ENCODE measurements around the gene COL4A6. TPM values are rescaled to one million over a fixed set of nuclear protein-coding genes. Genes with fewer than 3 reads are reported as not detected.

The COL4A6 gene
- polyA plus RNA-seq, 1 donor = 2.6 TPM

DNA sequence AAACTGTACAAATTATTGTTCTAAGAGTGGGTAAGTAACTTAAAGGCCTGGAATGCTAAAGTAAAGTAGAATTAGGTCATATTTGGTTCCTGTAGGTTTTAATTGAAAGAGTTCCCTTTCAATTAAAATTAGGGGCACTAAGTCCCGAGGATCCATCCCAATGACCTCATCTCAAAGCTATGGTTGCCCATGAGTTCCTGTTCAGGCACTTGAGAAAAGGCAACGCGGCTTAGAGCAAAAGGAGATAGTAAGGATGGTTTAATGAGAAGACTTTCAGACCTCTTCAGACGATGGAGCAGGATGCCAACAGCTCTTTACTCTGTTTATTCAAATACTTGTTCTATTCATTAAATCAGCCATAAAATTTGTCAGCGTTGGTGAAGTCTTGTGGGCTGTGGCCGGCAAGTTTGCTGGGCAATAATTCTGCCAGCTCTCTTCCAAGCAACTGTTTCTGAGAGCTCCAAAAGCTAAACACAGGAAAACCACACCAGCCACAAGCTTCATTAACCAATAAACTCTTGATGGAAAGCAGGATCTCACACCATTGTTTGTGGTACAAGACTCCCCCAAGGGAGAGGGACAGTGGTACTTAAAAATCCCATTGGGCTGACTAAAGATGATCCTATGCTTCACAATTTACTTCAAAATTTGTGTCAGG is 167.4 kb downstream of the COL4A6 start:
- DNase-seq = no peak

DNA sequence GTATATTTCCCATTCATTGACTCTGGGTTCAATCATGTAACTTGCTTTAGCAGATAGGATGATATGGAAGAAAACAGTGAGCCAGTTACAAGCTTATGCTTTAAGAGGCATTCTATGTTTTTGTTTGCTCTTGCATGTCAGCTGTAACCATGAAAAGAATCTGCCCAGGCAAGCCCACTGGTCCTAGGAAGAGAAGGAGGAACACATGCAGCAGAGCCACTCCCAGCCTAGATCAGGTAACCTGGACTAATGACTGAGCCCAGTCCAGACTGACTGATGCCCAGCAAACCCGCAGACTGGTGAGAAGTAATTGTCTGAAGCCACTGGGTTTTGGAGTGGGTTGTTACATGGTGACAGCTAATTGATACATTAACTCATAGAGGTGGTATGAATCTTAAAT is 167.9 kb downstream of the COL4A6 start:
- DNase-seq = no peak

DNA sequence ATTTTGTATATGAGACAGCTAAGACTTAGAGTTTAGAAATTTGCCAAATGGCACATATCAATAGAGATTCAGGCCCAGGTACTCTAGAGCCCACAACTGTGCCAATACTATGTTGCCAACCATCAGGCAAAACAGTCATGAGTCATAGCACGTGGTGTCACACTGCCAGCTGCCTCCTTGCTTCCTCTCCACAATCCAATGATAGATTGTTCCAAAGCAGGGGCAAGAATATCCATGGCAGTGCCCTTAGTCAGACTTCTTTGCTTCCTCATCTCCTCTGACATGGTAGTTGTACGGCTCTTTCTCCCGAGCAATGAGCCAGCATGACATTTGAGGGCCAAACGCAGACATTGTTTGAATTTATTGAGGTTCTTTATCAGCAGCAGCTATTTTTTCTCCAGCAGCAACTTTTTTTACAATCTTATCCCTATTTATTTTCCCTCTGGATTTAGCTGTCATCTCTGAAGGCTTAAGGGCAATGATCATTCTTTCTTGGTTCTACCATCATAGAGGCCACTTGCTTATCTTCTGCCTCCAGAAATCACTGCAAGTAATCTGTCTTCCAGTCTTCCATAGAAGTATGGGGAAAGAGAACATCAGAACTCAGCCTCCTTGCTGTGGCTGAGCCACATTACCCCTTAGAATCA is 169.7 kb downstream of the COL4A6 start:
- no peak for DNase-seq

DNA sequence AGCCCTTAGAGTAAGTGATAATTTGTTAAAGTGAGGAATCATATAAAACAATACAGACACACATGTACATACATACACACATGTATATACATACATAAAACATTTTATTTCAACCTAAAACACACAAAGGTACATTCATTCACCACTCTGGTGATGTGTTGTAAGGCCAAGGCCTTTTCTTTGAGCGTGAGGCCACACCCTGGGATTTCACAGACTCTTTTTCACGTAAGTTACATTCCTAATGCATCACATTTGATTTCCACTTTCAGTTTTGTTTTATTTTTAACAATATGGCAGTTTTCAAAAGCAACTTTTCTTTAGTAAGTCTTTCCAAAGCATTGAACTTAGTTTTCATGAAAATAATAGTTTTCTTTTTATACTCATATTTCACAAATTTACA is 170.7 kb downstream of the COL4A6 start:
- DNase-seq = no peak

DNA sequence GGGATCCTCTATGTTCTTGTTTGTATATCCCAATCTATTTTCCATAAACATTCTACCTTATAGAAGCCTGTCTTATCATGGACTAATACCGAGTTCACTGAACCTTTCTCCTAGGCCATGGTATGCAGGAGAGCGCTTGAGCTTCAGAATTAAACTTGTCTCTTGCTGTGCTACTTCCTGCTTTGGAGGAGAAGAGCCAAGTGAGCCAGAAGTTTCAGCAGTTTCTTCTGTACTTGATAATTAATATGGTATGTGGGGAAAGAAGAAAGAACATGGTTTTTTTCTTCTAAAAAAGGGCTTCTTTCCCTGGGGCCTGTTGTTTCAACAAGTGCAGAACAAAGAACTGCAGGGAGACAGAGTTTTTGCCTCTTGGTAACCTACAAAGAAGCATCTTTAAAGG is 173.8 kb downstream of the COL4A6 start:
- no peak for DNase-seq

DNA sequence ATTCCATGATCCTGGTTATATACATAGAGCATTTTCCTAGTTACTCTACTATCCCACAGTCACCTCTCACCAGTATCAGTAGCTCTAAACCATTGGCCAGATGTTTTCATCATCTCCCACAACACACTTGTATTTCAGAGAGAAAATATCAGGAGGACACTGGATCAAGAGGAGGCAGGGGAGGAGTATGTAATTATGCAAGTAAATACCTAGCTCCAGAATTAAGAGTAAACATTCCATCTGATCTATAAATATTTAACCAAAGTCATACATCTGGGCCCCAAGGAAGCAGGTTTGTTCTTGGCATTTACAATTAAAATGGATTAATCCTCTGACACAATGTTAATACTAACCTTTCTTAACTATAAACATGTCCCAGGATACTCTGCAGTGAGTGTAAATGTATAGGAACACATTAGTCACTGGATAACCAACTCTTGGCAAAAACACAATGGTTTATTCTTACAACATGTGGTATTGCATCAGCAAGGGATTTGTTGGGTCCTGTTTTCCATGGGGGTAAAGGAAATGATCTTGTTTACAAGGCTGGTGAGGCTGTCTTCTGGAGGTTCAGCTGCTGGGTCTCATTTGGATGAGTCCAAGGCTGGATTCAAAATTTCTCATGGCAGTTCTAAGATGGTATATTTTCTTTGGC is 176.5 kb downstream of the COL4A6 start:
- DNase-seq = no peak

DNA sequence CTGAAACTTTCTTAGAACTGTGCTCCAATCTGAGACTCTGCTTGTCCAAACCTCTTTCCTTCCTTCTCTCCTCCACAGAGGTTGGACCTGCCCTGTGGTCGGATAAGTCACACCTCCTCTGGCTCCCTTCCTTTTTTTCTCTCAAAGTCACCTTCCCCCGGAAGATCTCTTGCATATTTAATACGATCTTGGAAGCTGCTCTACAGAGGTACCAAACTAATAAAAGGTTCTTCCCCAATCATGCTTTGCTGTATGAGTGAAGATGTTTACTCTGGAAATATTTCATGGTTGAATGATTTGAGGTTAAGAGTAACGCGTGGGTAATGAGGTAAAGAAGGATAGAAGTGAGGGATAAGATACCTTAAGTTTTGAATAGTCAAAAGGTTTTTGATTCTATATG is 180.7 kb downstream of the COL4A6 start:
- DNase-seq = no peak

DNA sequence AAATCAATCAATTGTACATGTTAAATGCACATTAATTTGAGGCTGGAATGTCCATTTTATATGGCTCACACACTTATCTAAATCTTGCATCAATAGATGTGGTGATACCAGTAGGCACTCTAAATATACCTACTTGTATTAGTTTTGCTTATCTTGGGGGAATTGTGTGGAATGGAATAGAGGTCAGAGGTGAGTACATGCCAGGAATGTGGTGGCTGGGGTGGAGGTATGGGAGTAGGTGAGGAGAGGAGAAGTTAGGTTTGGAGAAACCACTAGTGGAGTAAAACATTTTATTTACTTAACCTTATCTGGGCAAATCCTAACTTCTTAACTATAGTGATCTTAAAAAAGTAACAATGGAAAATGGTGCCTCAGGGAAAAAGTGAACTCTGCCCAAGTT is 183.6 kb downstream of the COL4A6 start:
- no peak for DNase-seq

DNA sequence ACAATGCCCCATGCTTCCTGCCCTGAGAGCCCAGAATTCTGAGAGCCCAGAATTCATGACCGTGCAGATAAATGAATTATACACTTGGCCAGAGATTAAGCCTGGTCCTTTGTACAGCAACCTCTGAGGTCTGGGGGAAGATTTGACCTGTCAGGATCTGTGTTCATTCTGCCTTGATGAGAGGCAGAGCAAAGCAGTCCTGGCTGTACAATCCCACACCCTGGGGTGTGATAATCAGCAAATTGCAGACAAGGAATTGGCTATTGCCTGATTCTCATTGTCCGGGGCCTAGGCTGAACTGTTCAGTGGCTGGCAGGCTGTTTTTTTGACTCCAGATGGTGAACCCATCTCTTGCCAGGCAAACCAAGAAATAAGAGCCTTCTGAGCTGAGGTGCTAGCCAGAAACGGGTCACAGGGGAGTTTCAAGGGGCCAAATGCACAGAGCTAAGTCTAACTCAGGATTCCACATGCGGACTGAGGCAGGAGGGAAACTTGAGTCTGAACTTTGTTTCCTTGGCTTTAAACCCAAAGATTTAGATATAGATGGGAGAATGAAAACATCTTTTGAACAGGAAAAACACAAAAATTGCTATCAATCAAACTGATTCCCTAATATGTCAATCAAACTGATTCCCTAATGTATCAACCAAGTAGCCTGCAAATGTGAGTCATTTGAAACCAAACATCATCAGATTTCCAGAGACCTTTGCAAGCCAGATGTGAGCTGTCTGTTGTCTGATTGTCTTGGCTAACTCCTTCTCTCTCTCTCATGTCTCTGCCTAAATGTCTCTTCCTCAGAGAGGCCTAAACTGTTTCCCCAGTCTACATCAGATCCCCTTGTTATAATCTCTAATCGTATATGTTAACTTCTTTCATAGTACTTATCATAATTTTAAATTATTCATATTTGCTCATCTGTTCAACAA is 187.3 kb downstream of the COL4A6 start:
- no peak for DNase-seq

DNA sequence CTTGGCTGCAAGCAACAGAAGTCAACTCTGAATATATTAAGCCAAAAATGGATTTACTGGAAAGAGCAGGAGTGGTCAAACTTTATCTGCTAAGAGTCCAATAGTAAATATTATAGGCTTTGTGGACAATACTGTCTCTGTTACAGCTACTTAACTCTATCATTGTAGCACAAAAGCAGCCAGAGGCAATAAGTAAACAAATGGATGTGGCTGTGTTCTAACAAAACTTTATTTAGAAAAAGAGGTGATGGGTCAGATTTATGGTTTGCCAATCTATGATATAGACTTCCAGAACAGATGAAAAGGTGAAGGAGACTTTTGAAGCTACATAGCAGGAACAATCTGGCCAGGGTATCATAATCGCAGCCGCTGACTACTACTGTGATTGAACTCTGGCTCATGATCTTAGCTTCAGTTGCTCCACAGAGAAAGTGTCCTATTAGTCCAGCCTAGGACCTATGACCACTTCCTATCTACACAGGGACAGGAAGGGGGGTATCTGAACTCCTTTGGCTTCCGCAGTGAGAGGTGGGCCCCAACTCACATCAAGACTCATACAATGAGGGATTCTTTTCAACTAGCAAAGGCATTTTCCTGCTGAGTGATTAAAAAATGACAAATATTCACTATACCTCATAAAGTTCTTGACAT is 191.8 kb downstream of the COL4A6 start:
- no peak for DNase-seq

DNA sequence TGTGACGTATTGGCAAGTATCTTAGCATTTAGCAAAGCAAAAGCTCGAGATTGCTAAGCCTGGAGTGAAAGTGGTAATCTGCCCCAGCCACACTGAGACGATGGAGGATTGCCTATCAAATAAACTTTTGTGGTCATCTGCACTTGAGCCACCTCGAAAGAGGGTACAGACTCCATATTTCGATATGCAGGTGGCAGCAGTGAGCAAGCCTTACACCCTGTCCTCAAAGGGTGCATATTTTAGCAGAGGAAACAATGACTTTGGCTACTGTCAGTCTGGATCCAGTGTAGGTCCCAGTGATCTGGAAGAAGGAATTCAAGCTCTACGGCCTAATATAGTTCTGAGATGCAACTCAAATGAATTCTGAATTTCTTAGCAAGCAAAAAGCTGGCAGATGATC is 192.8 kb downstream of the COL4A6 start:
- no peak for DNase-seq

DNA sequence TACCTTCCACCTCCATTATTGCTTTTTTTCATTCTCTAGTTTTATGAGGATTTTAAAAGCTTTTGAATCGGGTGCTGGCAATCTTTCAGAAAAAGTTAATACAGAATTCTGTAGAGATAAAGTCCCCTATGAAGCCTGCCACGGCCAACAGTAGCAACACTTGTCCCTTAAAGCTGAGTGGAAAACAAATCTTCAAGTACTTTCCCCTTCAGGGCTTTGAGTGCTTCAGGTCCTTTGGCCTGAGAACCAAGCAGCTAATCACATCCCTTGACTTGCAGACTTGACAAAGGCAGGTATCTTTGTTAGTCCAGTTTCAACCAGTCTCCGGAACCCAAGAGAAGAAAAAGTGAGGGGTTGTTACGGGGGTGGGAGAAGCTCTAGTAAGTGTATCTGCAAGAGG is 202.2 kb downstream of the COL4A6 start:
- DNase-seq = no peak

DNA sequence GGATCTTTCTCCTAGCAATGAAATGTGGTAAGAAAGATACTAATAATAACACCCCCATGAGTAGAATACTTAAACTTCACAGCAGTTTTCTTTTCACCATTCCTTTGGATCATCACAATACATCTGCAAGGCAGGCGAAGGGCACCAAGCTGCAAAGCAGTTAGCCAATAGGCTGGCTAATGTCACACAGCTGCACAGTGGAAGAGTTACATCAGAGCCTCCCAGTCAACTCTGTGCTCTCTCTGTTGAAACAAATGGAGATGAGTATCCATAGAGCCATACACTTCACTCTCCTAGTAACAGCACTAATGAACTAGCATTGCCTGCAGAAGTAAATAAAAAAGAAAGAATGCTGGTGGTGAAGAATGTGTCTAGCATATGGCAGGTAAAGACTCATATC is 207.6 kb downstream of the COL4A6 start:
- no peak for DNase-seq

DNA sequence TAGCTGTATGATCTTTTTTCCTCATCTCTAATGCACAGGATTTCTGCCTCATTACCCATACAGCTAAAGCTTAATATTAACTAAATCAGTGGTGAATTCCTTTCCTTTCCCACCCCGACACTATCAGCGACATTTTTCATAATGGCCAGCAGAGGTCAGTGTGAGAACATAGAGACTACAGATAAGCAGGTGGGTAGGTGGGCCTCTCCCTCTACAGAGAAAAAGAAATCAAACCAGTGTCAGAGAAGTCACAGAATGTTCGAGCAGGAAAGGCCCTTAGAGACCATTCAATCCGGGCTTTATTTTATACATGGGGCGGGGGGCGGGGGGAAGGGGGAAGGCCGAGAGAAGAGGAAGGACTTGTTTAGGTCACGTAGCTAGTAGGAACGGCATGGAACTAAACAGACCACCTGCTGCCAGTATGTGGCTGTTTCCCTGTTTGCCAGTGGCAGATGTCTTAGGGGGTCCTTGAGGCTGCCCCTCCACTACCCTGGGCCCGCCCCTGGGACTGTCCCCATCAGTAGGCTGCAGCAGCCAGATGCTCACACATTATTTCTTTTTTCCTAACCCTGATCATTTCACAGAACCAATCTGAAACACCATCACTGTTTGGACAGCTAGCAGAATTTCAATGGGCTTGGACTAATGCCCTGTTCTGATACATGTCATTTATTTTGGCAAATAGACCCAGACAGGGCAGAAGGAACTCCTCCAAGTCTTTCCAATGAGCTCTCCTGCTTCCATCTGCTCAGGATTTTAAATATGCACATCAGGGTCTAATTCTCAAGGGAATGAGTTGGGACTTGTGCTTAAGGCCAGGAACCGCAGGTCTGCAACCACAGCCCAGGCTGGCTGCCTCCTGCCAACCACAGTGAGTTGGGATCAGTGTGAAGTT is 213.2 kb downstream of the COL4A6 start:
- DNase-seq = no peak

DNA sequence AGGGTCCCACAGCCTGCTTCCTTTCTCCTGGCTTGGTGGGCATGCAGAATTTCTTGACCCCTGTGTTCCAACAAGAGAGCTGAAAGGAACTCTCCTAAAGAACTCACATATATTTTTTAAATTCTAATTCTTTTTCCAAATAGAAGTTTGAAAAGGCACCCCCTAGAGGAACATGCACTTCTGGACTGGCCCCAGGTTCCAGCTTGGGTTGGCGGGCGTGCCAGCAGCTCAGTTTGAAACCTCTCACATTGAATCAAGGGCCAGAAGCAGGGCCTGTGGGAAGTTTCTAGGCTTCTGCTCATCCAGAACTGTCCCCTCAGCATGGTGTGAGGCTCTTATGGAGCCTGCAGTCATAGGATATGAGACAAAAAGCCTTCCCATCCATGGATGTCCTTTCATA is 214.0 kb downstream of the COL4A6 start:
- no peak for DNase-seq

DNA sequence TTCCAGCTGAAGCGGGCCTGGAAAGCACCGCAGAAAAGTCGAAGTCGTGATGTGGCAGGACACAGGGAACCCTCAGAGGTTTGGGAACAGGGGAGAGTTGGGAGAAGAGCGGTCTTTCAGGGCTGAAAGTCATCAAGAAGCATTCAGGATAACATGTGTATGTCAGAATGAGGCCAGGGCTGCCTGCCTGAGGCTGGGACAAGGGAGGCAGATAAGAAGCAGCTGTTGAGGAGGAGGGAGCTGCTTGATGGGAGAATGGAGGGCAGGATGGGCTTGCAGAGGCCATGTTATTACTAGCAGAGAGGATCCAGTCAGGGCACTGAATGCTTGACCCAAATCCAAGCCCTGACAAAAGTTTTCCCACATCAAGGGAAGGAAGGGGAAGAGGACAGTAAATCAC is 214.6 kb downstream of the COL4A6 start:
- no peak for DNase-seq

DNA sequence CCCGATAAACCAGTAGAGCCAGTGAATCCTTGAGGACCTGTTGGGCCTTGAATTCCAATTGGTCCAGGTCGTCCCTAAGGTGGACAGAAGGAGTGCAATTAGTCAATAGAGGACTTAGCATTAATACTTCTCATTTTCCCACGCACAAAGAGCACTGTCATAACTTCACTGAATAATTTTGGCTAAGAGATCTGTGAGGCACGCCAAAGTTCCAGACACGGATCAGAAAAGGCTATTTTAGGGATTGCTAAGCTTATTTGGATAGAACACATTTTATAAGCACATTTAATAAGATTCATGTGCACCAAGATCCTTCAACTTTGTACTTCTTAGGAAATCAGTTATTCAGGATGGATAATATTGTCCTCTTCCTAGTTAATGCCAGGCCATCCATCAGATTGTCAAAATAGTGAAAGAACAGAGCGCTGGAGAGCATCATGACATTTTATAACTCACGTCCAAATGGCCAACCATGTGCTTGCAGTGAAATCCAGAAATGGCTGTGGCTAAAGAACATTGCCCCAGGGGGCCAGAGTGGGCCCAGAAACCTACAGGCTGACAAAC is 216.8 kb downstream of the COL4A6 start:
- no peak for DNase-seq

DNA sequence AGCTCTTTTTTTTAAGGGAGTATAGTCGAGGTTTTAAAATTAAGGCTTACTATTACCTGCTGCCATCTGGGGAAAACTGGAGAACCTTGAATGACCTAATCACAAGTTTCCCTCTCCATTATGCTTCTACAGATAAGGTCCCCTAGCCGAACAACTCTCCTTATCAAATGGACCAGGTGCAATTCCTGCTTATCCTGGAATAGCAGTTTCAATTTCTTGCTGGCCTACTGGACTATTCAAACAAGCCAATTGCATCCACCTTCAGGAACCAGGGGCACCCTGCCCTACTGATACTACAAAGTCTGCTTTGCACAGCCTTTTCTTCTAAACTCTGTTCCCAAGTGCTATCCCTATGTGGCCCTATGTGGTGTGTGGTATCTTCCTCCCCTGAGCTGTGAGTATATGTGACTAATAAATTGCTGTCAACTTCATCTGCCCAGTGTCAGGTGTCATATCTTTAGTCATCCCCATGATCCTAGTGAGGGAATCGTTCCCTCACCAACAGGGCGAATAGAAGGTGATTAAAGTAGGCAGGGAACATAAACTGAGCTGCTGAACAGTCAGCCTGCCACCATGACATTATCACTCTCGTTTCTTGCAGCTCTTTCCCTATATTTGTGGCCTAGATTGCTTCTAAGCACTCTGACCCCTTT is 218.1 kb downstream of the COL4A6 start:
- DNase-seq = no peak

DNA sequence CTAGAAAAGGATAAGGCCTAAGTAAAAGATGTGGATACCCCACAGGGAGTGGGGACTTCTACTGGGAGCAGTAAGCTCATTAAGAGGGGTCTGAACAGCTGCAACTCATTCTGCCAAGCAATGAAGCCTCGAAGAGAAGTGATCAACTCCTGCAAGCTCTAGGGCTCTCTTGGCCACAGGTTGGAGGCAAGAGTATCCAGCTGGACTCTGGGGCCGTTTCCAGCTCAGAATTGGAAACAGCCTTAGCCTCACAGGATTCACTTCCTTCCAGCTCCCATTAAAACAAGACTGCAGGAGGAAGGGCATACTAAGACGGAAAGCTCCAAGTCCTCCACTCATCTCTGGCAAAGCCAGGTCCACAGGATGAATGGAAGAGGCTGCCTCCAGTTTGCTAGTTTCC is 220.3 kb downstream of the COL4A6 start:
- no peak for DNase-seq

DNA sequence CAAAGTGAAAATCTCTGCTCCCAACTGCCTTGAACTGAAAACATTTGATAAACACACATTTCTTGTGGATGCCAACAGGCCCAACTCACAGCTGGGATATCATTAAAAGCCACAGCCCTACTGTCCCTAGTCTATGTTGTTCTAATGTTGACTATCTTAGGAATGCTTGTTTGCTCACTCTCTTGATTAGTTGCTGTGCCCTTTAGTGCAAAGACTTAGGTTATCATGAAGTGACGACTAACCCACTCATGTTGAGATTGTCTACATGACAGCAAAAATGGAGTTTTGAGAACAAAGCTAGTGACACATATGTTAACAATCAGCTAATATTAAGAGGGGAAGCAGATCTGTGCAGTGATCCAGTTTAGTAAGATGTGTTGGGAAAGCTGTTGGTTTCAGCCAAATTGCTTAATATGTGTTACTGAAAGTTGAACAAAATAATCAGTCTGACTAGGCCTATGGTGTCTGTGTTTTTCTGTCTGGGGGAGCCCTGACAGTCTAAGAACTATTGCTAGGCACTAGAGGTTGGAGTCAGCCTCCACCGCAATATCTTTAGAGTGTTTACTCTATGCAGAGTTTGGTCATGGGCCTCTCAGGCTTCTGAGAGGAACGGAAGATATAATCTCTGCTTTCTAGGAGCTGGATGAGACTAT is 221.2 kb downstream of the COL4A6 start:
- DNase-seq = no peak

Data from hindlimb muscle (tissue), 1 donor.